Mucosa of descending colon (tissue), 3 donors: ENCODE data around the gene TMEM18. TPM values are rescaled to one million over a fixed set of nuclear protein-coding genes. Genes with fewer than 3 reads are reported as not detected.
A peak's percentile ranks its signal among the peaks of the same experiment; 100 is the strongest.

Source experiments
- ATAC-seq: fragments of 200-7000 bp; cut with Tn5 transposase; one replicate; pipeline ENCODE4 v1.9.1; 2020; ENCODE audit warnings: mild to moderate bottlenecking, moderate library complexity
- DNase-seq, 3 donors: peaks; one replicate each; pipeline ENCODE4 v3.0.0-alpha.2; 2020
- H3K36me3 ChIP-seq: fragments of 200-600 bp; one replicate; pipeline ENCODE4 v1.8.0; 2021; ENCODE audit warnings: low read depth, mild to moderate bottlenecking
- H3K4me1 ChIP-seq: fragments of 200-600 bp; one replicate; pipeline ENCODE4 v1.8.0; 2021; ENCODE audit warnings: low read depth, mild to moderate bottlenecking
- H3K4me3 ChIP-seq: fragments of 200-600 bp; one replicate; pipeline ENCODE4 v1.8.0; 2021; ENCODE audit warnings: mild to moderate bottlenecking
- H3K9me3 ChIP-seq: fragments of 200-600 bp; one replicate; pipeline ENCODE4 v1.8.0; 2021; ENCODE audit warnings: mild to moderate bottlenecking
- intact Hi-C, 2 donors: fragments of 100-400 bp; cut with DNase I in 1 of 2; cut with micrococcal nuclease in 1 of 2; formaldehyde crosslinking; loops; one replicate each; pipeline versions ENCODE4 v1.11.0 to v1.11.1; 2022; cut with DNase I, micrococcal nuclease
- total RNA-seq, 3 donors: library from RNA; stranded (reverse); fragmentation: NEBNext Ultra II Directional in 2 of 3; extraction: Animal tissue kit (Norgen Biotek cat#: 25700) in 2 of 3; gene quantifications; one replicate each; pipeline versions ENCODE4 v1.2.1 to v1.2.4, GENCODE V29; 2021 to 2023
- TF ChIP-seq, protein P1 (sequence below): fragments of 200-600 bp; IDR thresholded peaks from one replicate; pipeline ENCODE4 v1.8.0; 2022; ENCODE audit warnings: antibody characterized with exemption, mild to moderate bottlenecking
- donor health status: DM: no; HTN: no; CAD: no; lungs with moderate emphysema.
- donor health status: DM: no; HTN: no; CAD: no.
- donor health status: DM: no; HTN: yes; CAD: no.

TMEM18 gene
- total RNA-seq, 3 donors from 2014 or later: 13.9 to 22.3 (median 19.0) TPM

DNA sequence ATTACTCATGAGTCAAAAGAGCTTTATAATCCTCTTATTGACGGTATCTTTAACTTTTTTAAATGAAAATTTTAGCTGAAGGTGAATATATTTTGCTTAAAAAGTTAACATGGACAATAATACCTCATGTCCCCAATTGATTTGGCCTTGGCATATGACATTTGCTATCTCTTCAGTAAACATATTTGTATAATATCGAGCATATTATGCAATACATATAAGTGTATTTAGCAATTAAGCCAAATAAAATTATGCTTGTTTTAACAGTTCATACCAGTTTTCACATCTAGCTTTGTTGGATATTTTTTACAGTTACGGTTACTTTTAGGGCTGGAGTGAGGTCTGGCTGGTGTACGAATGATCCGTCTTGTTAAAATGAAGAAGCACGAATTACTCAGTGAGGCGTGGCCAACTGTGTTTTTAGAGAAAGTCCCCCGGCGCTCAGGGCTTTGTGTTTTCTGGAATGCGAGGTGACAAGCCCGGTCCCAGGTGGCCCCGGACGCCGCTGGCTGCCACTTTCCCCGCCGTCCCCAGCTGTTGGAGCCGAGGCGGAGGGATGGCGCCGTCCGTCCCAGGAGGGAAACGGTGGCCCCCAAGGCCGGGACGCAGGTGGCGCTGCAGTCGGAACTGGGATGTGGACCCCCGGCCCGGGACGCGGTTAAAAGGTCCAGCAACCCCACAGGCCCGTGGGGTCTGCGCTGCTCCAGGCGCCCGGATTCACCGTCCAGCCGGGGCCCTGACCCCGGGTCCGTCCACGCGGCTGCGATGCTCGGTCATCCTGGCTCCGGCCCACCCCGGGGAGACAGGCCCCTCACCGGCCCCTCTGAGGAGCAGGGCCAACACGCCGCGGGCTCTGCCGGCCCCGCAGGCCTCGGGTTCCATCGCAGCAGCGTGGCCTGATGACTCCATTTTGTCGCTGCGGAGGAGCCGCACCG is 41.3 kb downstream of the TMEM18 start:
- H3K36me3 ChIP-seq: no peaks in the 10 kb centered on the region
- no peak overlapping the region for H3K4me3 ChIP-seq
- TF ChIP-seq, protein P1, sequence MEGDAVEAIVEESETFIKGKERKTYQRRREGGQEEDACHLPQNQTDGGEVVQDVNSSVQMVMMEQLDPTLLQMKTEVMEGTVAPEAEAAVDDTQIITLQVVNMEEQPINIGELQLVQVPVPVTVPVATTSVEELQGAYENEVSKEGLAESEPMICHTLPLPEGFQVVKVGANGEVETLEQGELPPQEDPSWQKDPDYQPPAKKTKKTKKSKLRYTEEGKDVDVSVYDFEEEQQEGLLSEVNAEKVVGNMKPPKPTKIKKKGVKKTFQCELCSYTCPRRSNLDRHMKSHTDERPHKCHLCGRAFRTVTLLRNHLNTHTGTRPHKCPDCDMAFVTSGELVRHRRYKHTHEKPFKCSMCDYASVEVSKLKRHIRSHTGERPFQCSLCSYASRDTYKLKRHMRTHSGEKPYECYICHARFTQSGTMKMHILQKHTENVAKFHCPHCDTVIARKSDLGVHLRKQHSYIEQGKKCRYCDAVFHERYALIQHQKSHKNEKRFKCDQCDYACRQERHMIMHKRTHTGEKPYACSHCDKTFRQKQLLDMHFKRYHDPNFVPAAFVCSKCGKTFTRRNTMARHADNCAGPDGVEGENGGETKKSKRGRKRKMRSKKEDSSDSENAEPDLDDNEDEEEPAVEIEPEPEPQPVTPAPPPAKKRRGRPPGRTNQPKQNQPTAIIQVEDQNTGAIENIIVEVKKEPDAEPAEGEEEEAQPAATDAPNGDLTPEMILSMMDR: no peak
- ATAC-seq: no peak
- DNase-seq: no peak
- H3K4me1 ChIP-seq: peaks cover 3% of the 10 kb centered on the region
- intact Hi-C loops: no loop called here
- no peaks in the 10 kb centered on the region for H3K9me3 ChIP-seq

DNA sequence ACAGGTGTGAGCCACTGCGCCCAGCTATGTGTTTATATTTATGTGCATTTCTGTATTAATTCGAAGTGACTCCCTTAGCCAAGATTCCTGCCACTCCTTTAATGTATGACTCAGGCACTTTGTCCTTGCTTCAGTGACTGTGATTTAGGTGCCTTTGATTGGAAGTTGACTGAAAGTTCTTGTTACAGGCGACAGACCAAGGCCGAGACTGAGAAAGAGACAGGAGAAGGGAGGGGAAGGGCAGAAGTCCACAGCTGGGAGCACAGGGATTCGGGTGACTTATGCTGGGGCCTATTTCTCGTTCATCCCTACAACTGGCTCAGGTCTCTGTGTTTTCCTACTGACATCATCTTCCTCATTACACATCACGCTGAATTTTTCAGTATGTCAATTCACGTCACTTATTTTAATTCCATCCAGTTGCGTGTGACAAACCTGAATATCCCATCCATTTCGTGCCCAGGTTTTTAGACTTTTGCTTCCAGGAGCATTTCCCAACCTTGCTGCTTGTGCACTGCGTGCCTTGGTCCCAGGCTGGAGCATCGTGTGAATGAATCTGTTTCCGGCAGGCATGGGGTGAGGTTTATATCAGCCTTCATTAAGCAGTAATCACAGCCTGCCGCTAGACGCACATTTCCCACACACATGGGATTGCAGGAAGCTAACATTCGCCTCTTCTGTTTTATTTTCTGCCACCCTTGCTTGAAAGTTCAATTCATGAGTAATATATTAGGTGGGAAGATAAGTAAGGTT is 42.4 kb downstream of the TMEM18 start:
- TF ChIP-seq, protein P1: no peak
- Histone ChIP-seq H3K9me3 (no peaks in the 10 kb centered on the region), H3K4me1 (peaks cover 3% of the 10 kb centered on the region), H3K4me3 (no peak overlapping the region), H3K36me3 (no peaks in the 10 kb centered on the region)
- DNase-seq: no peak
- ATAC-seq: peak; percentile 65
- intact Hi-C loops: no loop called here

DNA sequence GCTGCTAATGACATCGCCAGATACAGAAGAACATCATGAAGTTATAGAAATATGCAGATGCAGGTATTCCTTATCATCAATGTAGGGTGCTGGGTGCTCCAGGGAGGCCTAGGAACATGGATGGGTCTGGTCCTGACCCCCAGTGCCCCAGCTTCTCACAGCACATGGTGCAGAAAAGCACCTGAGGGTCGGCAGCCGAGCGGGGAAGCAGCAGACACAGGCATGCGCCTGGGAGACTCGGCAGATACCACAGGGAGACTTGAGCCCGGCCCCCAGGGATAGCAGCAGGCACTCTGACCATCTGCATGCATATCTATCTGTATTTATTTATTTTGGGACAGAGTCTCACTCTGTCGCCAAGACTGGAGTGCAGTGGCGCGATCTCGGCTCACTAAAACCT is 43.2 kb downstream of the TMEM18 start:
- no peak overlapping the region for H3K4me3 ChIP-seq
- TF ChIP-seq, protein P1: no peak
- ATAC-seq: no peak
- intact Hi-C loops: no loop called here
- no peaks in the 10 kb centered on the region for H3K36me3 ChIP-seq
- H3K9me3 ChIP-seq: no peaks in the 10 kb centered on the region
- H3K4me1 ChIP-seq: peaks cover 3% of the 10 kb centered on the region
- DNase-seq: no peak

DNA sequence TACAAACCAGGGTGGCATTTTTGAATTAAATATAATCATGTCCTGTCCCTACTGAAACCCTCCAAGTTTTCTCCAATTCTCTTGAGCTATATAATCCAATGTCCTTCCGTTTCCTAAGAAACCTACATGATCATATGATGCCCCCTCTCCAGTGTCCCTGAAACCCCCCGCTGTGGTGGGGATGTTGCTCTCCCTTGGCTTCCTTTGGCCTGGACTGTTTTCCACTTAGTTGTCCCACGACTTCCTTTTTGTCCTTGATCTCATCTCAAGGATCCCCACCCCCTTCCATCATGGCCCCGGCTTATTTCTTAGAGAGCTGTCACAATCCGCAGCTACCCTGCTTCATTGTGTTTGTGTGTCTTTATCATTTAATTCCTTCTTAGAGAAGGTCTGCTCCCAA is 43.8 kb downstream of the TMEM18 start:
- no peak for ATAC-seq
- TF ChIP-seq, protein P1: no peak
- DNase-seq: no peak
- no peak overlapping the region for H3K4me3 ChIP-seq
- intact Hi-C loops: no loop called here
- peaks cover 3% of the 10 kb centered on the region for H3K4me1 ChIP-seq
- H3K36me3 ChIP-seq: no peaks in the 10 kb centered on the region
- H3K9me3 ChIP-seq: no peaks in the 10 kb centered on the region

DNA sequence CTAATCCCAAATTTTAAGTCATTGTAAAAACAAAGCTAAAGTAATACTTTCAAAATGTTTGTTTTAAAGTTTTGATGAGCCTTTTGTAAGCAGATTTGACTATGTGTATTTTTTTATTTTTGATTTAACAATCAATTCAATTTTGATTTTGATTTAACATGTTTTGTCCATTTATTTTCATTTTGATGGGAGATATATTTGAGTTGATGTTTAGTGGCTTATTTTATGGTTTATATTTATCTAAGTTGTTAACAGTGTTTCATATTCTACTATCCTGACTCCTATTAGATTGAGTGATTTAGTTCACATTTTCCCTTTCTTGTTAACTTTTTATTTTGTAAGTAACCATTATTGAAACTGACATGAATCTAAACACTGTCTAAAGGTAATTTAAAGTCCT is 44.7 kb downstream of the TMEM18 start:
- ATAC-seq: no peak
- peaks cover 3% of the 10 kb centered on the region for H3K4me1 ChIP-seq
- no peak for DNase-seq
- intact Hi-C loops: no loop called here
- no peaks in the 10 kb centered on the region for H3K9me3 ChIP-seq
- H3K4me3 ChIP-seq: no peak overlapping the region
- TF ChIP-seq, protein P1: no peak
- H3K36me3 ChIP-seq: no peaks in the 10 kb centered on the region
